ENCODE measurements around the gene ICAM5.

ICAM5 gene

DNA sequence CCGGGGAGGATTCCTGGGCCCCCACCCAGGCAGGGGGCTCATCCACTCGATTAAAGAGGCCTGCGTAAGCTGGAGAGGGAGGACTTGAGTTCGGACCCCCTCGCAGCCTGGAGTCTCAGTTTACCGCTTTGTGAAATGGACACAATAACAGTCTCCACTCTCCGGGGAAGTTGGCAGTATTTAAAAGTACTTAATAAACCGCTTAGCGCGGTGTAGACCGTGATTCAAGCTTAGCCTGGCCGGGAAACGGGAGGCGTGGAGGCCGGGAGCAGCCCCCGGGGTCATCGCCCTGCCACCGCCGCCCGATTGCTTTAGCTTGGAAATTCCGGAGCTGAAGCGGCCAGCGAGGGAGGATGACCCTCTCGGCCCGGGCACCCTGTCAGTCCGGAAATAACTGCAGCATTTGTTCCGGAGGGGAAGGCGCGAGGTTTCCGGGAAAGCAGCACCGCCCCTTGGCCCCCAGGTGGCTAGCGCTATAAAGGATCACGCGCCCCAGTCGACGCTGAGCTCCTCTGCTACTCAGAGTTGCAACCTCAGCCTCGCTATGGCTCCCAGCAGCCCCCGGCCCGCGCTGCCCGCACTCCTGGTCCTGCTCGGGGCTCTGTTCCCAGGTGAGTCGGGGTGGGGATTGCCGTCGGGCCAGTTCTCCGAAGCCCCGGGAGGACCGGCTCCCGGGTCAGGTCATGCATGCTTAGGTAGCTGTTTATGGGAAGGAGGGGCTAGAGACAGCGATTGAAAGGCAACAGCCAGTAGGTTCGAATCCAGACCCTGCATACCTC, 18.9 kb upstream of the ICAM5 start, which contains the start of gene ICAM1:
Gene ICAM1, plus strand, starts transcription at position 505 of the 779 bp plus-strand sequence. Its CDS starts 40 bp downstream, at position 545.
- TF ChIP-seq, protein P1, sequence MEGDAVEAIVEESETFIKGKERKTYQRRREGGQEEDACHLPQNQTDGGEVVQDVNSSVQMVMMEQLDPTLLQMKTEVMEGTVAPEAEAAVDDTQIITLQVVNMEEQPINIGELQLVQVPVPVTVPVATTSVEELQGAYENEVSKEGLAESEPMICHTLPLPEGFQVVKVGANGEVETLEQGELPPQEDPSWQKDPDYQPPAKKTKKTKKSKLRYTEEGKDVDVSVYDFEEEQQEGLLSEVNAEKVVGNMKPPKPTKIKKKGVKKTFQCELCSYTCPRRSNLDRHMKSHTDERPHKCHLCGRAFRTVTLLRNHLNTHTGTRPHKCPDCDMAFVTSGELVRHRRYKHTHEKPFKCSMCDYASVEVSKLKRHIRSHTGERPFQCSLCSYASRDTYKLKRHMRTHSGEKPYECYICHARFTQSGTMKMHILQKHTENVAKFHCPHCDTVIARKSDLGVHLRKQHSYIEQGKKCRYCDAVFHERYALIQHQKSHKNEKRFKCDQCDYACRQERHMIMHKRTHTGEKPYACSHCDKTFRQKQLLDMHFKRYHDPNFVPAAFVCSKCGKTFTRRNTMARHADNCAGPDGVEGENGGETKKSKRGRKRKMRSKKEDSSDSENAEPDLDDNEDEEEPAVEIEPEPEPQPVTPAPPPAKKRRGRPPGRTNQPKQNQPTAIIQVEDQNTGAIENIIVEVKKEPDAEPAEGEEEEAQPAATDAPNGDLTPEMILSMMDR (IDR thresholded peaks at IDR 0.05; ENCODE audit: poor library complexity, severe bottlenecking): no peak
- no peak within 1 kb of the TSS for H3K27ac ChIP-seq (ENCODE audit: poor library complexity, severe bottlenecking)
- ATAC-seq (ENCODE audit: low read depth) (peak; percentile 42; the same call in 2 of the 3 replicates), DNase-seq (ENCODE audit: low spot score) (no peak)
- H3K27me3 ChIP-seq (ENCODE audit: insufficient read depth, poor library complexity, severe bottlenecking): peaks cover 11% of the 10 kb centered on the region
- peak within 1 kb of the TSS; percentile 12 for H3K4me3 ChIP-seq (ENCODE audit: severe bottlenecking)
- no peaks in the 10 kb centered on the region for H3K4me1 ChIP-seq (ENCODE audit: insufficient read depth, poor library complexity, severe bottlenecking)
- H3K36me3 ChIP-seq (ENCODE audit: low read depth): no peaks in the 10 kb centered on the region
- no peaks in the 10 kb centered on the region for H3K9me3 ChIP-seq (ENCODE audit: severe bottlenecking)

DNA sequence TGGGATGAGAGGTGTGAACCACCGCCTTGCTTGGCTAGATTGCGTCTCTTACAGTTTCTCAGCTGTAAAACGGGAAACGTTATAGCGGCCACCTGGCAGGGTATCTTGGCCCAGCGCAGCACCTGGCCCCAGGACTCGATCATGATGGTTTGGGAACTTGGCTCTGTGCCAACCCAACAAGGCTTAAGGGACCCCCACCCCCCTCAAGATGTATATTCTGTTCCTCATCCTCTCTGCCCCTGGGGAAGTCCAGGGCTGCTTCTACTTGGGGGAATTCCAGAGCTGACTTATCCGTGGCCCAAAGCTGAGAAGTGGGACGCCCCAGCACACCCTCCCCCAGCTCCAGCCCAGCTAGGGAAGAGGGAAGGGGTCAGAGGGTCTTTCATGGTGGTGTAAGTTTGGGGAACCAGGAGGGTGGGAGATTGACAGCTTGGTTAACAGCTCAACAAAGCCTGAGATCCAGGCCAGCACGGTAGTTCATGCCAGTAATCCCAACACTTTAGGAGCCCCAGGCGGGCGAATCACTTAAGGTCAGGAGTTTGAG, 18.1 kb upstream of the ICAM5 start:
- ATAC-seq (ENCODE audit: low read depth): no peak
- no peak for DNase-seq (ENCODE audit: low spot score)
- Histone ChIP-seq H3K27ac (ENCODE audit: poor library complexity, severe bottlenecking) (no peak overlapping the region), H3K4me3 (ENCODE audit: severe bottlenecking) (no peak overlapping the region), H3K4me1 (ENCODE audit: insufficient read depth, poor library complexity, severe bottlenecking) (no peaks in the 10 kb centered on the region), H3K27me3 (ENCODE audit: insufficient read depth, poor library complexity, severe bottlenecking) (peaks cover 11% of the 10 kb centered on the region), H3K36me3 (ENCODE audit: low read depth) (no peaks in the 10 kb centered on the region), H3K9me3 (ENCODE audit: severe bottlenecking) (no peaks in the 10 kb centered on the region)
- TF ChIP-seq, protein P1 (IDR thresholded peaks at IDR 0.05; ENCODE audit: poor library complexity, severe bottlenecking): no peak

DNA sequence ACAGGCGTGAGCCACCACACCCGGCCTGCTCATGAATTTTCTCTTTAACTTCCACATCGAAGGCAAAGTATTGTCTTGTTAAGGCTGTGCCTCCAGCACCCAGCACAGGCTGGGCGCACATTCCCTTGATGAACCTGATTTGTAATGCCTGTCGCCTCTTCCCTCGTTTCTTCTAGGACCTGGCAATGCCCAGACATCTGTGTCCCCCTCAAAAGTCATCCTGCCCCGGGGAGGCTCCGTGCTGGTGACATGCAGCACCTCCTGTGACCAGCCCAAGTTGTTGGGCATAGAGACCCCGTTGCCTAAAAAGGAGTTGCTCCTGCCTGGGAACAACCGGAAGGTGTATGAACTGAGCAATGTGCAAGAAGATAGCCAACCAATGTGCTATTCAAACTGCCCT, 15.2 kb upstream of the ICAM5 start:
- TF ChIP-seq, protein P1 (IDR thresholded peaks at IDR 0.05; ENCODE audit: poor library complexity, severe bottlenecking): no peak
- H3K9me3 ChIP-seq (ENCODE audit: severe bottlenecking): no peaks in the 10 kb centered on the region
- no peak overlapping the region for H3K27ac ChIP-seq (ENCODE audit: poor library complexity, severe bottlenecking)
- DNase-seq (ENCODE audit: low spot score) (no peak), ATAC-seq (ENCODE audit: low read depth) (no peak)
- H3K4me3 ChIP-seq (ENCODE audit: severe bottlenecking): no peak overlapping the region
- peaks cover 11% of the 10 kb centered on the region for H3K27me3 ChIP-seq (ENCODE audit: insufficient read depth, poor library complexity, severe bottlenecking)
- no peaks in the 10 kb centered on the region for H3K4me1 ChIP-seq (ENCODE audit: insufficient read depth, poor library complexity, severe bottlenecking)
- no peaks in the 10 kb centered on the region for H3K36me3 ChIP-seq (ENCODE audit: low read depth)

DNA sequence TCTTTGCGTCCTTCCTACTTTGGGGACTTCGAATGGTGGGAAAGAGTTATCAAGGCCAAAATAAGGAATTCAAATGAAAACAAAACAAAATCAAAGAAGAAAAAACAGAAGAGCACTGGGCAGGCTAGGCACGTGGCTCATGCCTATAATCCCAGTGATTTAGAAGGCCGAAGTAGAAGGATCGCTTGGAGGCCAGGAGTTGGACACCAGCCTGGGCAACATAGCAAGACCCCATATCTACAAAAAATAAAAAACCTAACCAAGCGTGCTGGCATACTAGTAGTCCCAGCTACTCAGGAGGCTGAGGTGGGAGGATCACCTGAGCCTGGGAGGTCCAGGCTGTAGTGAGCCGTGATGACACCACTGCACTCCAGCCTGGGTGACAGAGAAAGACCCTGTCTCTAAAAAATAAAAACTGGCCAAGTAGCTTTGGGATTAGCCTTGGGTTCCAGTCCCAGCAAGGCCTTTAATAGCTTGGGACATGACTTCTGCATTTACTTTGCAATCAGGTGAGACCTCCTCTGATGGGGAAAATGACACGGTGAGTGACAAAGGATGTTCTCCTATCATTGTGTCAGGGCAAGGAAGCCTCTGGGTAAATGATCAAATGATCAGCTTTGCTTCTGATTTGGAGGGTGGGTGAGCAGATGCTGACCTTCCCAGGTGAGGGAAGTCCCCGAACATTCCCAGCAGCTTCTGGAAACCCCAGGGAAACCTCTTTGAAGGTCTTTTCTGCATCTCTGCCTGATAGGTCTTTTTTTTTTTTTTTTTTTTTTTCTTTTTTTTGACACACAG, 11.8 kb upstream of the ICAM5 start:
- TF ChIP-seq, protein P1 (IDR thresholded peaks at IDR 0.05; ENCODE audit: poor library complexity, severe bottlenecking): no peak
- ATAC-seq (ENCODE audit: low read depth) (no peak), DNase-seq (ENCODE audit: low spot score) (no peak)
- H3K27me3 ChIP-seq (ENCODE audit: insufficient read depth, poor library complexity, severe bottlenecking): no peaks in the 10 kb centered on the region
- no peaks in the 10 kb centered on the region for H3K9me3 ChIP-seq (ENCODE audit: severe bottlenecking)
- no peak overlapping the region for H3K27ac ChIP-seq (ENCODE audit: poor library complexity, severe bottlenecking)
- H3K36me3 ChIP-seq (ENCODE audit: low read depth): no peaks in the 10 kb centered on the region
- peaks cover 2% of the 10 kb centered on the region for H3K4me1 ChIP-seq (ENCODE audit: insufficient read depth, poor library complexity, severe bottlenecking)
- no peak overlapping the region for H3K4me3 ChIP-seq (ENCODE audit: severe bottlenecking)
